ENCODE data around the gene E4F1. TPM values are rescaled to one million over a fixed set of nuclear protein-coding genes. Genes with fewer than 3 reads are reported as not detected.

Gene E4F1
- total and polyA plus RNA-seq, 2 donors (not counting 3 experiments of a cell fraction or from before 2014, with no cell fraction given) = 28.6 to 32.7 TPM

DNA sequence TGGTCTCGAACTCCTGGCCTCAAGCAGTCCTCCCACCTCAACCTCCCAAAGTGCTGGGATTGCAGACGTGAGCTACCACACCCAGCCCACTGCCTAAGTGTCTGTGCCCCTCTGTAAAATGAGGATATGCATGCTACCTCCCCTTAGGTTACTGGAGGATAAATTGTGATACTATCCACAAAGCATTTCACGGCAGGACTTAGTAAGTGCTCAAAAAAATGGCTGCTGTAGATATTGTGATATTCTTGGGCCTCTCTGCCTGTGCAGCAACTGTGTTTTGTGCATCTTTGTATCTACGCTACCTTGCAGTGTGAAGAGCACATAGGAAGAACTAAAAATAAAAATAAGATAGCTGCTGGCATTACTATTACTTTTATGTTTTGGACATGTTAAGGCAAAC, 25.1 kb upstream of the E4F1 start:
- no peak overlapping the region for H3K4me2 ChIP-seq (ENCODE audit: insufficient read depth, low read length)
- H3K79me2 ChIP-seq (ENCODE audit: control insufficient read depth, insufficient read depth, low read length) = no peaks in the 10 kb centered on the region
- intact Hi-C loops (cut with micrococcal nuclease) = loop anchor here (5.0 kb wide), 1 partner anchor 54 kb away; the partner anchor contains the start of gene ECI1
- no peaks in the 10 kb centered on the region for H3K36me3 ChIP-seq (ENCODE audit: control insufficient read depth in 2 of 2, extremely low read depth in 1 of 2, insufficient read depth in 2 of 2, low read length in 2 of 2)
- DNase-seq (ENCODE audit: low read depth, low spot score) (no peak), FAIRE-seq (no peak)
- no TSS peak for BruUV-seq (replicated peaks)
- H3K9ac ChIP-seq (replicated peaks; ENCODE audit: extremely low read depth, insufficient read depth, low read length) = no peak overlapping the region
- POLR2A ChIA-PET = no interaction called here
- H3K27ac ChIP-seq (ENCODE audit: insufficient read depth, low read depth, low read length) = no peak overlapping the region
- peaks cover 28 to 39% of the 10 kb centered on the region in 2 experiments for H3K27me3 ChIP-seq (ENCODE audit: control insufficient read depth in 2 of 2, insufficient read depth in 2 of 2, low read length in 2 of 2)
- no peaks in the 10 kb centered on the region for H3K4me1 ChIP-seq (ENCODE audit: control insufficient read depth, extremely low read depth, insufficient read depth, low read length)
- dilution Hi-C loops (cut with MboI; ENCODE audit: extremely low pct_ligation_motif_present, low sequenced_read_pairs) = no loop called here
- no peak overlapping the region for H2AFZ ChIP-seq (ENCODE audit: low read depth, low read length)
- no peaks in the 10 kb centered on the region for H4K20me1 ChIP-seq (replicated peaks; ENCODE audit: control insufficient read depth, extremely low read depth, insufficient read depth, low read length)
- no peaks in the 10 kb centered on the region for H3K9me1 ChIP-seq (replicated peaks; ENCODE audit: control insufficient read depth, extremely low read depth, insufficient read depth, low read length)
- TF ChIP-seq GATA2 (IDR thresholded peaks at IDR 0.05; ENCODE audit: insufficient read depth, insufficient read length, low read depth, low read length) (no peak), EZH2 (IDR thresholded peaks at IDR 0.05; ENCODE audit: borderline replicate concordance, low read depth, low read length, severe bottlenecking) (no peak), CTCF (IDR thresholded peaks at IDR 0.05; ENCODE audit: extremely low read depth in 1 of 2, insufficient read depth in 1 of 2, low read depth in 1 of 2, low read length in 2 of 2) (no peak), POLR2AphosphoS5 (IDR thresholded peaks at IDR 0.05; ENCODE audit: insufficient read depth, low read depth, low read length) (no peak), MAX (IDR thresholded peaks at IDR 0.05; ENCODE audit: insufficient read depth, insufficient read length) (no peak), JUN (IDR thresholded peaks at IDR 0.05; ENCODE audit: borderline replicate concordance, insufficient read depth, insufficient read length, low read depth) (no peak), MYC (IDR thresholded peaks at IDR 0.05; ENCODE audit: low read depth, low read length) (no peak), POLR2A (IDR thresholded peaks at IDR 0.05; ENCODE audit: low read depth, low read length) (no peak), FOS (IDR thresholded peaks at IDR 0.05; ENCODE audit: borderline replicate concordance, insufficient read depth, low read length) (no peak)
- H3K4me3 ChIP-seq (replicated peaks in 1 of 3; ENCODE audit: insufficient read depth in 1 of 3, low read depth in 1 of 3, low read length in 3 of 3) = no peak overlapping the region
- no peaks in the 10 kb centered on the region for H3K9me3 ChIP-seq (replicated peaks; ENCODE audit: control insufficient read depth, insufficient read depth, low read length)
- CTCF ChIA-PET = interaction anchor here (0.5 kb wide), 1 partner anchor 249 kb away, joined by 3 read pairs; no protein-coding TSS in a partner anchor

Data from endothelial cell of umbilical vein (primary cell).